ENCODE results near the gene CCDC188. TPM values are rescaled to one million over a fixed set of nuclear protein-coding genes. Genes with fewer than 3 reads are reported as not detected.
A peak's percentile ranks its signal among the peaks of the same experiment; 100 is the strongest.

The CCDC188 gene
- total and polyA plus RNA-seq, 9 of the 15 experiments (the other 6 are each of a cell fraction or from before 2014, with no cell fraction given), result not detected

DNA sequence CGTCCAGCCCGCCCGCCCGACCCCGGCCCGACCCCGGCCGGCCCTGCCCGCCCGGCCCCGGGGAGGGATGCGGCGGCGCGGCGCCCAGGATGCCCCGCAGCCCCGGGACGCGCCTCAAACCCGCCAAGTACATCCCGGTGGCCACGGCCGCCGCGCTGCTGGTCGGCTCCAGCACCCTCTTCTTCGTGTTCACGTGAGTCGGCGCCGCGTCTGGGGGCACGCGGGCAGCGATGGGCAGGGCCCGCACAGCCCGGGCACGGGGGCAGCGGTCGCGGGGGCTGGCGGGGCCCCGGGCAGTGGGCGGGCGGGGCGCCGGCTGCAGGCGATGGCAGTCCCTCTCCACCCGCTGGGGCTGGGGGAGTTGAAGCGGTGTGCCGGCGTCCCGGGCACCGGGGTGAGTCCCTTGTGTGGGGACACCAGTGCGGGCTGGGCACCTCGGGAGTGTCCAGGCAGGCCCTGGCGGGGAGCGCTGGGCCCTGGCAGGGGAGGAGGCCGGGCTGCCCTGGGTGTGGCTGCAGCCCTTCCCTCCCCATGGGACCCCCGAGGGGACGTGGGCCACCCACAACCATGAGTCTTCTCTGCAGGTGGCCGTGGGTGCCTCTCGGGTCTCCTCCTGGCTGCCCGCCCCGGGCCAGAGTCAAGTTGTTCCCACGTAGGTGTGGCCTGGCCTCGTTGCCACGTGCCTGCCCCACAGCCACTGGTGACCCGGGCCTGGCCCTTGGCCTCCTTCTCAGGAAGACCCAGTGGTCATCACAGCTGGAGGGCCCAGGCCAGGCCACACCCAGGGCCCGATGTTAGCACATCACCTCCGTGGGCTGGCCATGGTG lies 18.8 kb downstream of the CCDC188 start (continued):
- TF ChIP-seq CEBPG (CRISPR knock-in tag; IDR thresholded peaks at IDR 0.05) (no peak), CEBPG (tag; conservative IDR thresholded peaks at IDR 0.05 in 1 of 2, IDR thresholded peaks at IDR 0.05 in 1 of 2) (no peak), ZFP1 (CRISPR knock-in tag; IDR thresholded peaks at IDR 0.05) (no peak), NRF1 (conservative IDR thresholded peaks at IDR 0.05 in 1 of 2, IDR thresholded peaks at IDR 0.05 in 1 of 2) (no peak), KAT2B (IDR thresholded peaks at IDR 0.05; ENCODE audit: low read depth, low read length) (no peak), CREM (IDR thresholded peaks at IDR 0.05; ENCODE audit: low read depth) (no peak), SMAD1 (IDR thresholded peaks at IDR 0.05; ENCODE audit: low read depth, low read length, partially characterized antibody) (no peak), MAFF (IDR thresholded peaks at IDR 0.05; ENCODE audit: low read length) (no peak), RFX5 (IDR thresholded peaks at IDR 0.05; ENCODE audit: low read depth, low read length) (no peak), POLR2H (tag; IDR thresholded peaks at IDR 0.05; ENCODE audit: low read depth) (no peak), SMARCB1 (IDR thresholded peaks at IDR 0.05; ENCODE audit: insufficient read length, low read depth) (no peak), RFX7 (CRISPR knock-in tag; IDR thresholded peaks at IDR 0.05) (no peak), ZNF76 (CRISPR knock-in tag; IDR thresholded peaks at IDR 0.05; ENCODE audit: borderline replicate concordance) (no peak), ZNF561 (CRISPR knock-in tag; conservative IDR thresholded peaks at IDR 0.05) (no peak), KDM5B (IDR thresholded peaks at IDR 0.05; ENCODE audit: insufficient replicate concordance, low read depth, low read length) (peak; percentile 72), HNRNPL (IDR thresholded peaks at IDR 0.05; ENCODE audit: low read depth, low read length) (peak; percentile 89), GATAD2A (IDR thresholded peaks at IDR 0.05) (peak; percentile 71), ZNF165 (CRISPR knock-in tag; IDR thresholded peaks at IDR 0.05; ENCODE audit: borderline replicate concordance) (no peak), PHB2 (IDR thresholded peaks at IDR 0.05; ENCODE audit: low read depth) (no peak), PTRF (tag; IDR thresholded peaks at IDR 0.05) (no peak), SUPT5H (IDR thresholded peaks at IDR 0.05) (no peak), ADNP (tag; IDR thresholded peaks at IDR 0.05) (no peak), KDM4B (IDR thresholded peaks at IDR 0.05; ENCODE audit: borderline replicate concordance in 2 of 2, low read depth in 1 of 2) (no peak; a peak in 1 of 4 replicates), XRCC4 (IDR thresholded peaks at IDR 0.05; ENCODE audit: extremely low read depth, insufficient read depth, insufficient read length) (no peak)
- TF ChIP-seq, protein P1, sequence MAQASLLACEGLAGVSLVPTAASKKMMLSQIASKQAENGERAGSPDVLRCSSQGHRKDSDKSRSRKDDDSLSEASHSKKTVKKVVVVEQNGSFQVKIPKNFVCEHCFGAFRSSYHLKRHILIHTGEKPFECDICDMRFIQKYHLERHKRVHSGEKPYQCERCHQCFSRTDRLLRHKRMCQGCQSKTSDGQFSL (CRISPR knock-in tag; IDR thresholded peaks at IDR 0.05), result no peak
- TF ChIP-seq, protein P1 (tag; IDR thresholded peaks at IDR 0.05), result no peak
- TF ChIP-seq, protein P2, sequence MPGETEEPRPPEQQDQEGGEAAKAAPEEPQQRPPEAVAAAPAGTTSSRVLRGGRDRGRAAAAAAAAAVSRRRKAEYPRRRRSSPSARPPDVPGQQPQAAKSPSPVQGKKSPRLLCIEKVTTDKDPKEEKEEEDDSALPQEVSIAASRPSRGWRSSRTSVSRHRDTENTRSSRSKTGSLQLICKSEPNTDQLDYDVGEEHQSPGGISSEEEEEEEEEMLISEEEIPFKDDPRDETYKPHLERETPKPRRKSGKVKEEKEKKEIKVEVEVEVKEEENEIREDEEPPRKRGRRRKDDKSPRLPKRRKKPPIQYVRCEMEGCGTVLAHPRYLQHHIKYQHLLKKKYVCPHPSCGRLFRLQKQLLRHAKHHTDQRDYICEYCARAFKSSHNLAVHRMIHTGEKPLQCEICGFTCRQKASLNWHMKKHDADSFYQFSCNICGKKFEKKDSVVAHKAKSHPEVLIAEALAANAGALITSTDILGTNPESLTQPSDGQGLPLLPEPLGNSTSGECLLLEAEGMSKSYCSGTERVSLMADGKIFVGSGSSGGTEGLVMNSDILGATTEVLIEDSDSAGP (CRISPR knock-in tag; IDR thresholded peaks at IDR 0.05), result no peak
